Anterior cingulate cortex (tissue), 58 donors: ENCODE results near the gene CACNA1I.
"Not testable (repeated sequence)": the region's sequence is repeated elsewhere in the genome, so short reads cannot be mapped to it uniquely, and the experiment has no call there.

Source experiments
- DNase-seq, 58 donors: peaks; one replicate each; lab custom pipeline; 2025; lab: John Stamatoyannopoulos, UW

The CACNA1I gene

GRCh38 chr22:39725351-39726035, 154.9 kb downstream of the CACNA1I start:
- no peak for DNase-seq

GRCh38 chr22:39727541-39727940, 157.0 kb downstream of the CACNA1I start:
- no peak for DNase-seq

- DNase-seq = no peak
Measured at GRCh38 chr22:39728236-39728860, 157.8 kb downstream of the CACNA1I start.

GRCh38 chr22:39729141-39729934, 158.8 kb downstream of the CACNA1I start:
- DNase-seq = no peak

- DNase-seq = no peak
Measured at GRCh38 chr22:39731481-39731880, 160.9 kb downstream of the CACNA1I start.

DNA sequence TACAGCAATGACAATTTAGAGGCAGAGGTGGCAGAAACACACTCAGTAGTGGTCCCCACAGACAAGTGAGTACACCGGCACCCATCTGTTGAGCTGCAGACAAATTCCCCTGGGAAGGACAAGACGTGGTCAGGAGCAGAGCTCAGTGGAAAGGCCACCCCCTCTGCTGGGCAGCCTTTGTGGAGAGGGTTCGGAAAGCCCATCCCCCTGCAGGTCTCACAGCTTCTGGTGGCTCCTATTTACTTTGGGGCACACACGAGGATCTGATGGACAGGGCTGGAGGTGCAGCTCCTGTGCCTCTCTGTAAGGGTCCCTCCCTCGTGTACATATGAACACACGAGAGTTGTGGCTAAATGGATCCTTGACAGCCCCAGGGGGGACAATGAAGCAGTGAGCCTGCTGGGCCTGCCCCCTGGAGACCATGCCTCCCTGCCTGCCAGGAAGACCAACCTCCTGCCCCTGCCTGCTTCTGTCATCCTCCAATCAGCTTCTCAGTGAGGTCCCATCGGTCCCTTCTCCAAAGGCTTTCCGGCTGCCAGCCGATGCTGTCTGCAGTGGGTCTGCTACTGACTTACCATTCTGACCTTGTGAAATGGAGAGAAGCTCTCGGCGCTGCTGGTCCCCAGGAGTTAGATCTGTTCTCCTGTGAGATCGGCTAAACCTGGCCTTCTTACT, 161.5 kb downstream of the CACNA1I start:
- DNase-seq = no peak

DNA sequence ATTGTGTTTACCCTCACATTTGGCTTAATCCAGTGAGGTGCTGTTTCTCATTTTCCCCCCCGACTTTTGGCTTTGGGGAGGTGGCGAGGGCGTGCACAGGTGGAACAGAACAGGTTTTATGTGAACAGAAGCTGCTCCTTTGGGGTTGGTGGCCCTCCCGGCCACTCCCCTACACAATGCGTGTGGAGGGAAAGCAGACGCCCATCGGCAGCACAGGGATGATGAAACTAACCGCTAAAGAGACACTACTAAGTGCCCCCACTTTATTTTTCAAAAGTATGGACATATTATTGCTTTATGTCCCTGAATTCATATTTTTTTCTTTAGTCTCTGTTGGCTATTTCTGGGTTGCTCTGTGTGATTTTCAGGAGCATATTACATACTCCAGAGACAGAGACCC, 162.1 kb downstream of the CACNA1I start:
- no peak for DNase-seq

- no peak for DNase-seq
Measured at GRCh38 chr22:39733191-39733590, 162.6 kb downstream of the CACNA1I start.

GRCh38 chr22:39734046-39734445, 163.5 kb downstream of the CACNA1I start:
- not testable (repeated sequence) for DNase-seq

DNA sequence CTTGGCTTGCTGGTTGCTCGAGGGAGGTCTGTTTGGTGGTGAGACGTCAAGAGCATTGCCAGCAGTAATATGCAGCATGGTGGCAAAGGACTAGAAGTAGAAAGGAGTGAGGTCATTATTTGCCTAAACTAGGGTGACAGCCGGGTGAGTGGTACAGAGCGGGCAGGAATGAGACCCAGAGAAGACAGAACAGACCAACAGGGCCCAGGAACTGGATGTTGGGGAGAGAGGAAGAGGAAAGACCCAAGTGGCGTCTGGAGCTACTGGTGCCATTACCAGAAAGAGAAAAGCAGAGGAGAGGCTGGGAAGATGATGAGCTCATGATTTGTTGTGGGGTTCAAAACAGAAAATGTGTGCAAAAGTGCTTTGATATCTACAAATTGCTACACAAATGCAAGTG, 164.3 kb downstream of the CACNA1I start:
- no peak for DNase-seq

GRCh38 chr22:39735776-39736175, 165.2 kb downstream of the CACNA1I start:
- no peak for DNase-seq

- no peak for DNase-seq
Measured at GRCh38 chr22:39738746-39739145, 168.2 kb downstream of the CACNA1I start.
